WTC11 (cell line): ENCODE results near the gene MVD. TPM values are rescaled to one million over a fixed set of nuclear protein-coding genes. Genes with fewer than 3 reads are reported as not detected.
A peak's percentile ranks its signal among the peaks of the same experiment; 100 is the strongest.
"Not testable (repeated sequence)": the region's sequence is repeated elsewhere in the genome, so short reads cannot be mapped to it uniquely, and the experiment has no call there.

Experiments
- ATAC-seq: fragments of 200-7000 bp; cut with Tn5 transposase; 2 replicates; pipeline ENCODE4 v1.10.0; 2021; ENCODE audit warnings: mild to moderate bottlenecking, moderate library complexity
- CTCF ChIA-PET: fragments of 300-600 bp; sonication (Branson Sonifier 250); formaldehyde crosslinking; loops from one replicate; lab custom pipeline; 2021; ENCODE audit warnings: antibody characterized with exemption; lab: Charles Lee
- POLR2A ChIA-PET: fragments of 350-600 bp; sonication (Branson Sonifier 250); formaldehyde crosslinking; loops from one replicate; lab custom pipeline; 2021; ENCODE audit warnings: antibody characterized with exemption; lab: Charles Lee
- DNase-seq: peaks from one replicate; pipeline ENCODE4 v3.0.0; 2021; ENCODE audit warnings: low spot score
- H3K27ac Mint-ChIP-seq: 2 replicates; pipeline ENCODE4 v1.8.0; 2021; ENCODE audit warnings: mixed read lengths
- H3K27me3 Mint-ChIP-seq: 2 replicates; pipeline ENCODE4 v1.8.0; 2021; ENCODE audit warnings: low read depth, mild to moderate bottlenecking, moderate library complexity, mixed read lengths
- H3K36me3 Mint-ChIP-seq: 2 replicates; pipeline ENCODE4 v1.8.0; 2021; ENCODE audit warnings: mixed read lengths
- H3K4me1 Mint-ChIP-seq: 2 replicates; pipeline ENCODE4 v1.8.0; 2022; ENCODE audit warnings: mixed read lengths
- H3K4me3 Mint-ChIP-seq: 2 replicates; pipeline ENCODE4 v1.8.0; 2021; ENCODE audit warnings: mild to moderate bottlenecking, moderate library complexity, mixed read lengths
- H3K9me3 Mint-ChIP-seq: 2 replicates; pipeline ENCODE4 v1.8.0; 2021; ENCODE audit warnings: mixed read lengths
- AFF4 ChIP-seq: sonication (generic); formaldehyde crosslinking; IDR thresholded peaks from 2 replicates; pipeline ENCODE4 v1.8.1; 2023; ENCODE audit warnings: mild to moderate bottlenecking, missing genetic modification reagents, borderline replicate concordance
- ATF1 ChIP-seq: sonication (generic); formaldehyde crosslinking; IDR thresholded peaks from 2 replicates; pipeline ENCODE4 v1.8.1; 2023; ENCODE audit warnings: mild to moderate bottlenecking, moderate library complexity, missing genetic modification reagents
- ATF6 ChIP-seq: sonication (generic); formaldehyde crosslinking; IDR thresholded peaks from 2 replicates; pipeline ENCODE4 v1.8.1; 2023; ENCODE audit warnings: mild to moderate bottlenecking, missing genetic modification reagents
- CDX4 ChIP-seq: fragments of 250-450 bp; sonication (Bioruptor Pico); IDR thresholded peaks from 2 replicates; pipeline ENCODE4 v1.9.0; 2021; ENCODE audit warnings: moderate library complexity, mild to moderate bottlenecking, inconsistent platforms, borderline replicate concordance
- E2F5 ChIP-seq: sonication (generic); formaldehyde crosslinking; IDR thresholded peaks from 2 replicates; pipeline ENCODE4 v1.8.1; 2022; ENCODE audit warnings: mild to moderate bottlenecking, moderate library complexity, missing genetic modification reagents
- ELF4 ChIP-seq: sonication (generic); formaldehyde crosslinking; IDR thresholded peaks from 2 replicates; pipeline ENCODE4 v1.8.1; 2022; ENCODE audit warnings: low read depth, mild to moderate bottlenecking, moderate library complexity, missing genetic modification reagents
- EMX1 ChIP-seq: fragments of 250-450 bp; sonication (Bioruptor Pico); IDR thresholded peaks from 2 replicates; pipeline ENCODE4 v1.8.0; 2021; ENCODE audit warnings: mild to moderate bottlenecking
- ERG ChIP-seq: fragments of 250-450 bp; sonication (Bioruptor Pico); IDR thresholded peaks from 2 replicates; pipeline ENCODE4 v1.8.0; 2021; ENCODE audit warnings: mild to moderate bottlenecking
- FOXK1 ChIP-seq: sonication (generic); formaldehyde crosslinking; IDR thresholded peaks from 2 replicates; pipeline ENCODE4 v1.8.0; 2022; ENCODE audit warnings: mild to moderate bottlenecking, moderate library complexity, missing genetic modification reagents
- GTF2I ChIP-seq: fragments of 250-450 bp; sonication (Bioruptor Pico); conservative IDR thresholded peaks from 2 replicates; pipeline ENCODE4 v1.4.0; 2021; ENCODE audit warnings: mild to moderate bottlenecking
- JUN ChIP-seq: sonication (generic); formaldehyde crosslinking; IDR thresholded peaks from 2 replicates; pipeline ENCODE4 v1.8.0; 2023; ENCODE audit warnings: mild to moderate bottlenecking, missing genetic modification reagents
- MLX ChIP-seq: sonication (generic); formaldehyde crosslinking; IDR thresholded peaks from 2 replicates; pipeline ENCODE4 v1.8.1; 2023; ENCODE audit warnings: mild to moderate bottlenecking, missing genetic modification reagents, moderate library complexity
- NFE2L1 ChIP-seq: sonication (generic); formaldehyde crosslinking; IDR thresholded peaks from 2 replicates; pipeline ENCODE4 v1.8.1; 2023; ENCODE audit warnings: missing genetic modification reagents
- RELA ChIP-seq: sonication (generic); formaldehyde crosslinking; IDR thresholded peaks from 2 replicates; pipeline ENCODE4 v1.8.1; 2022; ENCODE audit warnings: missing genetic modification reagents, mild to moderate bottlenecking, borderline replicate concordance
- SMAD3 ChIP-seq: sonication (generic); formaldehyde crosslinking; IDR thresholded peaks from 2 replicates; pipeline ENCODE4 v1.8.0; 2022; ENCODE audit warnings: missing genetic modification reagents, mild to moderate bottlenecking, borderline replicate concordance
- SMAD4 ChIP-seq: sonication (generic); formaldehyde crosslinking; IDR thresholded peaks from 2 replicates; pipeline ENCODE4 v1.8.0; 2022; ENCODE audit warnings: mild to moderate bottlenecking, missing genetic modification reagents
- TP53 ChIP-seq: sonication (generic); formaldehyde crosslinking; IDR thresholded peaks from 2 replicates; pipeline ENCODE4 v1.8.1; 2023; ENCODE audit warnings: mild to moderate bottlenecking, missing genetic modification reagents
- ZNF219 ChIP-seq: sonication (generic); formaldehyde crosslinking; IDR thresholded peaks from 2 replicates; pipeline ENCODE4 v1.8.0; 2023; ENCODE audit warnings: missing genetic modification reagents, mild to moderate bottlenecking, borderline replicate concordance
- ZNF396 ChIP-seq: fragments of 250-450 bp; sonication (Bioruptor Pico); IDR thresholded peaks from 2 replicates; pipeline ENCODE4 v1.8.0; 2021; ENCODE audit warnings: mild to moderate bottlenecking, moderate library complexity, borderline replicate concordance
- ZNF512 ChIP-seq: sonication (generic); formaldehyde crosslinking; IDR thresholded peaks from 2 replicates; pipeline ENCODE4 v1.8.1; 2022; ENCODE audit warnings: missing genetic modification reagents, borderline replicate concordance
- total RNA-seq: library from RNA; stranded (reverse); gene quantifications from 3 replicates; pipeline ENCODE4 v1.2.3, GENCODE V29; 2021

Gene MVD
- total RNA-seq, 1 experiment from 2014 or later, result 113 TPM

GRCh38 chr16:88610080-88610479 is 52.8 kb downstream of the MVD start:
- Mint-ChIP-seq H3K4me1 (peaks cover 13% of the 10 kb centered on the region), H3K27me3 (no peaks in the 10 kb centered on the region), H3K36me3 (peaks cover 44% of the 10 kb centered on the region), H3K4me3 (no peak overlapping the region), H3K27ac (no peak overlapping the region), H3K9me3 (no peaks in the 10 kb centered on the region)
- peak; percentile 34 for DNase-seq
- TF ChIP-seq ZNF512 (CRISPR knock-in tag) (no peak), MLX (no peak)
- ChIA-PET POLR2A (interaction anchor here (1.5 kb wide), 1 partner anchor 23 kb away, joined by 6 read pairs; no protein-coding TSS in a partner anchor), CTCF (interaction anchor here (0.6 to 2.7 kb wide), 22 partner anchors 8 to 172 kb away, joined by 3 to 34 read pairs (median 6); partner anchors contain the start of genes IL17C and ZC3H18)
- ATAC-seq, result peak; percentile 66

GRCh38 chr16:88609426-88609825 is 53.5 kb downstream of the MVD start:
- peaks cover 43% of the 10 kb centered on the region for H3K36me3 Mint-ChIP-seq
- not testable (repeated sequence) for H3K9me3 Mint-ChIP-seq, ATAC-seq, H3K27ac Mint-ChIP-seq, H3K27me3 Mint-ChIP-seq, DNase-seq, H3K4me3 Mint-ChIP-seq
- ChIA-PET CTCF (interaction anchor here (0.6 to 2.7 kb wide), 20 partner anchors 9 to 128 kb away, joined by 3 to 34 read pairs (median 7); partner anchors contain the start of genes IL17C and ZC3H18), POLR2A (interaction anchor here (1.5 kb wide), 1 partner anchor 23 kb away, joined by 6 read pairs; no protein-coding TSS in a partner anchor)
- H3K4me1 Mint-ChIP-seq, result peaks cover 13% of the 10 kb centered on the region

GRCh38 chr16:88608076-88608475 is 54.8 kb downstream of the MVD start:
- H3K4me3 Mint-ChIP-seq, result no peak overlapping the region
- ATAC-seq (no peak), DNase-seq (no peak)
- H3K9me3 Mint-ChIP-seq, result no peaks in the 10 kb centered on the region
- H3K27me3 Mint-ChIP-seq, result no peaks in the 10 kb centered on the region
- POLR2A ChIA-PET, result no interaction called here
- CTCF ChIA-PET, result interaction anchor here (0.7 to 2.6 kb wide), 2 partner anchors 13 to 538 kb away, joined by 3 to 11 read pairs; no protein-coding TSS in a partner anchor
- peak overlapping the region; percentile 47; the same call in 1 of the 2 replicates for H3K27ac Mint-ChIP-seq
- peaks cover 39% of the 10 kb centered on the region for H3K36me3 Mint-ChIP-seq
- H3K4me1 Mint-ChIP-seq, result peaks cover 13% of the 10 kb centered on the region
- TF ChIP-seq ZNF219, result no peak
- TF ChIP-seq ELF4 (CRISPR knock-in tag), result no peak
- TF ChIP-seq ZNF396 (CRISPR knock-in tag), result no peak
- TF ChIP-seq ERG (CRISPR knock-in tag), result no peak
- no peak for TF ChIP-seq SMAD3 (CRISPR knock-in tag)
- TF ChIP-seq NFE2L1, result no peak
- TF ChIP-seq ATF6, result no peak
- TF ChIP-seq E2F5 (CRISPR knock-in tag), result no peak
- no peak for TF ChIP-seq JUN (CRISPR knock-in tag)
- no peak for TF ChIP-seq AFF4 (CRISPR knock-in tag)
- no peak for TF ChIP-seq GTF2I (CRISPR knock-in tag)
- no peak for TF ChIP-seq SMAD4
- no peak for TF ChIP-seq ATF1
- no peak for TF ChIP-seq FOXK1
- no peak for TF ChIP-seq CDX4 (CRISPR knock-in tag)
- no peak for TF ChIP-seq EMX1
- no peak for TF ChIP-seq TP53 (CRISPR knock-in tag)
- no peak for TF ChIP-seq RELA
